GM21367 (cell line): ENCODE data around the gene ADGRF3.
"Not testable (repeated sequence)": the region's sequence is repeated elsewhere in the genome, so short reads cannot be mapped to it uniquely, and the experiment has no call there.

ENCODE experiments used
- ATAC-seq: cut with Tn5 transposase; IDR thresholded peaks from one replicate; pipeline ENCODE4 v1.9.1; 2021; ENCODE audit not compliant: unreplicated experiment

ADGRF3 gene

DNA sequence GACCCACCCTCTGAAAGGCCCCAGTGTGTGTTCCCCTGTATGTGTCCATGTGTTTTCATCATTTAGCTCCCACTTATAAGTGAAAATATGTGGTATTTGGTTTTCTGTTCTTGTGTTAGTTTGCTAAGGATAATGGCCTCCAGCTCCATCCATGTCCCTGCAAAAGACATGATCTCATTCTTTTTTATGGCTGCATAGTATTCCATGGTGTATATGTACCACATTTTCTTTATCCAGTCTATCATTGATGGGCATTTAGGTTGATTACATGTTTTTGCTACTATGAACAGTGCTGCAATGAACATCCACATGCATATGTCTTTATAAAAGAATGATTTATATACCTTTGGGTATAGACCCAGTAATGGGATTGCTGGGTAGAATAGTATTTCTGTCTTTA, 22.1 kb downstream of the ADGRF3 start:
- not testable (repeated sequence) for ATAC-seq

DNA sequence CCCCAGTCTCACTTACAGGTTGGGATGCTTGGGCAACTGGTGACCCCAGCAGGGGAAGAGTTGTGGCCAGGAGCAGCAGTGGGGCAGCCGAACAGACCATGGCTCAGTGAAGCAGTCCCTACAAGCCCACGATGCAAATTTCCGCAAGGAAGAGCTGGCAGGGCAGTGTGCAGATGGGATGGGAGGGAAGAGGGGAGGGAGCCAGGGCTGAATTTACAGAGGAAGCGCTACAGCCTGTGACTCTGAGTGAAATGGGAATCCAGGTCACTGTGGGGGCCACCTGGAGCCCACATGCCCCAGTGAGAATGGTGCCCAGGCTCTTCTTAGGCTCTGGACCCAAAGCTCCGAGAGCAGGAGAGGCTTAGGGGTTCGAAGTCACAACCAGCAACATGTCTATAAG, 27.6 kb downstream of the ADGRF3 start:
- ATAC-seq: no peak

DNA sequence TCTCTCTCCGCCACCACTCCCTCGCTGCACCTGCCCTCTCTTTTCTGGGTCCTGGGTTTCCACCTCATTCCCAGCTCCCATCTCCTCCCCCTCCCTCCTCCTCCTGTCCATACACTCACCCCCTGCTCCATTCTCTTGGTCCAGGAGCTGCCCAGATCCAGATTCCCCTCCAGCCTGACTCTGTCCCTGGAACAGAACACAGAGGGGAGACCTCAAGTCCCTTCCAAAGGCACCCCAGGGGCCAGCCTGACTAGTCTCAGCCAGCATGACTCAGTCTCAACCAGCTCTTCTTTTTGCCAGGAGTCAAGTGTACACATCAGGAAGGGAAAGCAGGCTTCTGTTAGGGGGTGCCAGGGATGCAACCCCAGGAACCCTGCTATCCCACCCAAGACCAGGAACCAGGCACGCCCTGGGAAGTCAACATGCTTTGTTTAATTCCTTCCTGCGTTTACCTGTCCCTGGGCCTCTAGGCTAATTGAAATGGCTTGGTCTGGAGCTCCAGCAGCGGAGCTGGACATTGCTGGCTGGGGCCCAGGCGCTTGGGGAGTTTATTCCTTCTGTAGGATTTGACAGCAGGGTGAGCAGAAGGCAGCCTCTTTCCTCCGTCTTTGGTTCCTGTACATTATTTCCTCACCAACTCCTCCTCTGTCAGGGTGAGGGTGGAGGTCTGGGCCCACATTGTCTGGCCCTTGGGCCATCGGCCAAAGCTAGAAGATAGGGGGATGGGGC, 29.0 kb downstream of the ADGRF3 start:
- no peak for ATAC-seq

- ATAC-seq: no peak
Measured at GRCh38 chr2:26316845-26317244, 29.7 kb downstream of the ADGRF3 start.

- ATAC-seq: no peak
Measured at GRCh38 chr2:26316041-26316440, 30.5 kb downstream of the ADGRF3 start.

DNA sequence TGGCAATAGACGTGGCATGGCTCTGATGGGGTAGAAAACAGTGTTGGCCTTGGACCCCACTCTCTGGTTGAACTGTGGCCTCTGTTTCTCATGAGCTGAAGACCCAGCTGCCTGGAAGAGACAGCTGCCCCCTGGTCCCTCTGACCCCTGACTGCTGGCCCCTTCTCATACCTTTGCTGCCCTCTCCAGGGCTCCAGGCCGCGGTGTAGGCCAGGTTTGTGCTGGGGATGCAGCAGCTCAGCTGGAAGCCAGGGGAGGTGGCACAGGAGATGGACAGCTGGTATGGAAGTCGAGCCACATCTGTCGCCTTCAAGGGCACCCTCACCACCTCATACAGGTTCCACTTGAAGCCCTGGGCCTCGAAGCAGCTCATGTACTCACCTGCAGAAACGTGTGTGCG, 32.3 kb downstream of the ADGRF3 start:
- ATAC-seq: no peak

GRCh38 chr2:26313446-26313845, 33.1 kb downstream of the ADGRF3 start:
- ATAC-seq: no peak

GRCh38 chr2:26312471-26312870, 34.1 kb downstream of the ADGRF3 start:
- no peak for ATAC-seq

DNA sequence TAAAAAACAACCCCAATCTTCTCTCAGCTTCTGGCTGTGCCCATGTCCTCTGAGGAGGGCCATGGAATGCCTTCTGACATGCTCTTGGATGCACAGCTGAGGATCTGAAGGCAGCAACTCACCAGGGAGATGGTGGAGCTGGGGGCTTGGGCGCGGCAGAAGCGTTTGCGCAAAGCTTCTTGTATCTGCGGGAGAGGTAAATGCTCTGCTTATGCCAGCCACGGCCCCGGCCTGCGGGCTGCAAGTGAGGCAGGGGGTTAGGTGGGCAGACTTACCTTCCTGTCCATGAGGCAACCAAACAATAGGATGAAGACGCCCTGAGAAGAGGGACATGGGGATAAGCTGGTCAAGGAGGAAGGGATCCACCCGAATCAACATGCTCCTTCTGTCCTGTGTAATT, 36.7 kb downstream of the ADGRF3 start:
- ATAC-seq: no peak

- ATAC-seq: no peak
Measured at GRCh38 chr2:26305540-26305939, 41.0 kb downstream of the ADGRF3 start.

- not testable (repeated sequence) for ATAC-seq
Measured at GRCh38 chr2:26305094-26305493, 41.5 kb downstream of the ADGRF3 start.

- no peak for ATAC-seq
Measured at GRCh38 chr2:26302846-26303245, 43.7 kb downstream of the ADGRF3 start.

- ATAC-seq: no peak
Measured at GRCh38 chr2:26300234-26300925, 46.2 kb downstream of the ADGRF3 start.

DNA sequence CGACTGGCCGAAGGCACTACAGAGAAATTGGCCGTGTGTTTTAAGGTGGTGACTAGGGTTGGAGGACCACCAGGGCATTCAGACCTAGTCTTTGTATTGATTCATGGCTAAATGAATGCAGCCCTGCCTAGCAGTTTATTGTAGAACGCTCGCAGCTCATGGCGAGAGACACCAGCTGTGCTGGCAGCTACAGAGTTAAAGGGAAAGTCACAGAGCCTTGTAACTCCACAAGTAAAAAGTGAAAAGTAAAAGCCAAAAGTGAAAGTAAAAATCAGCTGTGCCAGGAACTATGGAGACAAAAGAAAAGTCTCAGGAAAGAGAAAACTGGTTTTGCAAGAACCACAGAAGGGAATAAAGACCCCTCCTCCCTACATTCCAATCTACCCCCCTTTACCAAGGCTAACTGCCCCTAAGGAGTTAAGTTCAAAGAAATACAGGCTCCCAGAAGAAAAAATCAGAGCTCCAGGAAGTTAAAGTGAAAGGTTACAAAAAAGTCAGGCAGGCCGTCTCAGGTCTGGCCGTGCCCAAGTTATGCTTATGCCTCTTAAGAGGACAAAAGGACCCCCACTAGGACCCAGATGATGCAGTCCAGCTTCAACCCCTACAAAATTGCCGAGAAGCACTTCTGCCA, 47.0 kb downstream of the ADGRF3 start:
- ATAC-seq: no peak

- no peak for ATAC-seq
Measured at GRCh38 chr2:26298638-26299393, 47.8 kb downstream of the ADGRF3 start.

DNA sequence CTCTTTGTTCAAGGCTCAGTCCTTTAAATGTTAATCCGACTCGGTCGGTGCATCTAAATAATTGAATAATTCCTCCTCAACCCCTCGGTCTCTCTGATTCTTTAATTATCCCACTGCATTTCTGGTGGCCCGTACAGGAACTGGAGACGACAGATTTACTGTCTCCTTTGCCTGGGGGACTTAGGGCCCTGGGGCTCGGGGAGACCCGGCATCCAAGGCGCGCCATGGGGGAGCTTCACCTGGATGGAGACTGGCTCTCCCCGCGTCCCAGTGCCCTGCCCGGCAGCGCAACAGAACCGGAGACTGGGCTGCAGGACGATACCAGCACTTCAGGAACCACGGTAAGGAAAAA, 48.3 kb downstream of the ADGRF3 start:
- ATAC-seq: no peak

- ATAC-seq: no peak
Measured at GRCh38 chr2:26297061-26297460, 49.5 kb downstream of the ADGRF3 start.

DNA sequence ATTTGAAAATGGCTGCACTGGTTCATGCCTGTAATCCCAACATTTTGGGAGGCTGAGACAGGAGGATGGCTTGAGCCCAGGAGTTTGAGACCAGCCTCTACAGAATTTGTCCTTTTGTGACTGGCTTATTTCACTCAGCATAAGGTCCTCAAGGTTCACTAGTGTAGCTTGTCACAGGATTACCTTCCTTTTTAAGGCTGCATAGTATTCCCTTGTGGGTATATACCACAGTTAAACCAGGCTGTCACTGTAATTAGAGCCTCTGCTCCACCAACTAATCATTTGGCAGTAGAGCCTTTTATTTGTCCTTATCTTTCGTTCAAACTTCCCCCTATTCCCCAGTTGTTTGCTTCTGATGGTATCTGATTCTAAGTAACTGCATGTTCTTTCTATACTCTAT, 51.1 kb downstream of the ADGRF3 start:
- ATAC-seq: no peak

DNA sequence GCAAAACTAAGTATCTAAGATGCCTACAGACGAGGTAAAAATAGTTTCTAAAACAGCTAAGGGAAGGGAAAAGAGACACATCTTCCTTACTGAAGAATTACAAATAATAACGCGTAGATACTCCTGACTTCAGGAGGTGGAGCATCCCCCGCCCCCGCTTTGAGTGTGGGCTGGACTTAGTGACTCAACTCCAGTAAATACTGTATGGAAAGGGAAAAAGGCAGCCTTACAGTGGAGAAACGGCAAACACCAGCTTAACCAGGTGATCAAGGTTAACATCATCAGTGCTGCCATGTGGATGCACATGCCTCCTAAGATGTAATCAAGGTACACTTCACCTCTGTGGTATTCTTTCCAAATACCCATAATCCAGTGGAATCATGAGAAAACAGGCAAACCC, 53.9 kb downstream of the ADGRF3 start:
- ATAC-seq: no peak

- ATAC-seq: no peak
Measured at GRCh38 chr2:26290001-26290400, 56.6 kb downstream of the ADGRF3 start.

- no peak for ATAC-seq
Measured at GRCh38 chr2:26285931-26286330, 60.7 kb downstream of the ADGRF3 start.

GRCh38 chr2:26284132-26284531, 62.5 kb downstream of the ADGRF3 start:
- ATAC-seq: no peak
